HCEC 1CT (cell line): ENCODE results near the gene SLFN12.
A peak's percentile ranks its signal among the peaks of the same experiment; 100 is the strongest.
"Not testable (repeated sequence)": the region's sequence is repeated elsewhere in the genome, so short reads cannot be mapped to it uniquely, and the experiment has no call there.

Source experiments
- DNase-seq: peaks from one replicate; pipeline ENCODE4 v3.0.0-alpha.2; 2017

SLFN12 gene

DNA sequence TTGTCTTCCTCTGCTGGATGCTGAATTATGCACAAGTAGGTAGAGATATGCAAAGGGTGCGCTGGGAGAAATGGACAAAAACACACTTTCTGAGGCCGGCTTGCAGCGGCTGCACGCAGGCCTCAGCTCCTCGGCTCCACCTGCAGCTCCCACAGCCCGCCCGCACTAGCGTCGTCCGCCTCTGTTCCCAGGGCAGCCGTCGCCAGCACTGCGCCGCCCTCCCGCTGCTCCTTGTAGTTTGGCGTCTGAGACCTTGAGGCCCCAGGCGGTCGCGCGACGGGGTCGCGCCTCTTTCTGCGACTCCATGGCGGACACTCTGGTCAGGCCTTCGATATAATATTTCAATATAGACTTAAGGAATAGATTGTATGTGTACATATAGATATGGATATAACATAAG, 24.8 kb downstream of the SLFN12 start:
- DNase-seq: no peak

GRCh38 chr17:35406568-35406967, 25.7 kb downstream of the SLFN12 start:
- no peak for DNase-seq

GRCh38 chr17:35404360-35404759, 27.9 kb downstream of the SLFN12 start:
- no peak for DNase-seq

DNA sequence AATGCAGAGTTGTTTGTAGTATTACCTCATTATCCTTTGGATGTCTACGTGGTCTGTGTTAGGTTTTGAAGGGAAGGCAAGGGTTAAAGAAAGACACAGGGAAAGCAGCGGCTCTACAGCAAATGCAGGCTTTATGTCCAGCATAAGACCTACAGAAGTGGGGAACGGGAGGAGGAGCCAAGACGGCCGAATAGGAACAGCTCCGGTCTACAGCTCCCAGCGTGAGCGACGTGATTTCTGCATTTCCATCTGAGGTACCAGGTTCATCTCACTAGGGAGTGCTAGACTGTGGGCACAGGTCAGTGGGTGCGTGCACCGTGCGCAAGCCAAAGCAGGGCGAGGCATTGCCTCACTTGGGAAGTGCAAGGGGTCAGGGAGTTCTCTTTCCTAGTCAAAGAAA, 38.5 kb downstream of the SLFN12 start:
- DNase-seq: not testable (repeated sequence)

DNA sequence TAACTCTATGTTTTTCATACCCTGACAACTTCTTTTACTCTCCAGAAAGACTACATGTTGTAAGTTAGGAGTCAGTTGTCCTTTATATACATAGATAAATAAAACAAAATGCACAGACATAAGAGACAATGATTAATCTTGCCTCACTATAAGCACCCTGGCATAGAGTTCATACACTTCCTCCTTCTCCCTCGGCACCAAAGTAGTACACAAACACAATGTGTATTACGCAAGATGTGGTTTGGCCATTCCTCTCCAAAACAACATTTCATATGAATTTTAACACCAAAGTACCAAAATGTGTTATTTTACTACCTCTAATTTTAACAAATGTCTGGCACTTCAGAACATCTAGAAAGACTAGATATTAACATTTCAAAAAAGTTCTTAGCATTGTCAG, 41.6 kb downstream of the SLFN12 start:
- no peak for DNase-seq

DNA sequence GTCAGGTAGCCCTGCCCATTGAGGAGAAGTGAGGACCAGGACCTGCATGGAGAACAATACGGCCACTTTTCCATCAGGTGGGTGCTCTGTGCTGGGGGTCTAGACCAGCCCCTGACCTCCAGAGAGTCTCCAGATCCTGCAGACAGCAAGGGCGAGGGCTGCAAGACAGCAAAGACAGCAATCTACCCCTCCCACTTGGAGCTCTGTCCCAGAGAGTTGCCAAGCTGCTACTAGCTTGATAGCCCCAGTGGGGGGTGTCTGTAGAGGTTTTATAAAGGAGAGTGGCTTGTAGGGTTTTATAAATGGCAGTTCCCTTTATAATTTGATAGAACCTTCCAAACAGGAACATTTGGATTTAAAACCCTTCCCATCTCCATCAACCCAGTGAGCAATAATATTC, 42.1 kb downstream of the SLFN12 start:
- DNase-seq: no peak

DNA sequence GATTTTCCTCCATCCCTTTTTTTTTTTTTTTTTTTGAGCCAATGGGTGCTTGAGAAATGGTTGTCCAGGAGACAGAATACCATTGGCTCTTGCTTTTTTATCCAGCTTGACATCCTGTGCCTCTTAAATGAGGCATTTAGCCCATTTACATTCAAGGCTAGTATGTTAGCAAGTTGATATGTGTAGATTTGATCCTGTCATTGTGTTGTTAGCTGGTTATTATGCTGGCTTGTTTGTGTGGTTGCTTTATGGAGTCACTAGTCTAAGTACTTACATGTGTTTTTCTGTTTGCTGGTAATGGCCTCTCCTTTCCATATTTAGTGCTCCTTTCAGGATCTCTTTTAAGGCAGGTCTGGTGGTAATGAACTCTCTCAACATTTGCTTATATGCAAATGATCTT, 44.8 kb downstream of the SLFN12 start:
- DNase-seq: no peak

GRCh38 chr17:35377706-35378105, 54.6 kb downstream of the SLFN12 start:
- DNase-seq: no peak

DNA sequence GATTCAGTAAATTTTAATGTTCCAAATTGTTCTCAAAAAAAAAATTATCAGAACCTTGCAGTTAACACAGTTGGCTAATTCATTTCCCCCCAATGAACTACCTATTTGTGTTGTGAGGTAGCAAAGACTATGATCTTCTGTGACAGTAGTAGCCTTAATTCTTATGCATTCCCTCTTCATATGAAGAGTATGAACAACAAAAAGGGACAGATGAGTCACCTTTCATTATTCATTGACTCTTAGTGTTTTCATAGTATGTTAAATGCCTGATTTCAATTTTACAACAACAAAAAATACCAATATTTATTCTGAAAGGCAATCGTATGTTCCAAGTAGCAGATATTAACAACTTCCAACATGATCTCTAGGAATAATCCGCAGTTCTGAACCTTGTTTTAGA, 55.2 kb downstream of the SLFN12 start:
- DNase-seq: no peak

GRCh38 chr17:35376245-35376644, 56.1 kb downstream of the SLFN12 start:
- peak; percentile 47 for DNase-seq

GRCh38 chr17:35374766-35375344, 57.4 kb downstream of the SLFN12 start:
- no peak for DNase-seq

DNA sequence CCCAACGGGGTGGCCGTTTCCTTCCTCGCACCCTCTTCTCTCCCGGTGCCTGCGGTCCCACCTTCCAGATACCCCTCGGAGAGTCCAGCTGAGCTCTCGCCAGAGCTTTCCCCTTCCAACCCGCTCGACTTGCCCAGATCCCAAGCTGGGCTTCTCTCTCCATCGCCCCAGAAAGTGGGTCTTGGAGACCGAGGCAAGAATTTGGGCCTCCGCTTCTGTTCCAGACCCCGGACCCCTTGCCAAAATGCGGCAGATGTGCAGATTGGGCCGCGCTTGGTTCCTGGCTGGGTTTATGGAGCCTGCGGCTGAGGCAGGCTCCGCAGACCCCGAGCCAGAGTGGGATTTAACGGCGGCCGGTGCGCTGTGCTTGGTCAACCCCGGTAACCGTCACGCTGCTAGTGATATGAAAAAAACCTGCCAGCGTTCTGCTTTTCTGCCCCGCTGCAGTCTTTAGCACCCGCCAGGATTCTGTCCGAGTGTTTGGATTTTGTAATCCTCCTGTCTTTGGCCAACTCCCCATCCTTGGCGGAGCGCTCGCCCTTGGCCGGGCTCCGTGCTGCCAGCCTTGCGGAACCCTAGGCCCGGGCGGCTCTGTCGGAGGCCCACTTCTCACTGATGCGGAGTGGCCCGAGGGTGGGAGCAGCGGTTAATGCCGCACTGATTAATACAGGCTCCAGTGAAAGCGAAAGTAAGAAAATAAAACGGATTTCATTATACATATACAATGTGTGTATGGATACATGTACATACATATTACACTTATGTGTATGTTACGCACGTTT, 58.1 kb downstream of the SLFN12 start:
- peak; percentile 71 for DNase-seq

- peak; percentile 97 for DNase-seq
Observed at GRCh38 chr17:35373534-35373983, 58.7 kb downstream of the SLFN12 start, which contains the start of gene SLFN11. SLFN11 (minus strand) TSS chr17:35373621; CDS start chr17:35363807, 9,814 bp downstream.

DNA sequence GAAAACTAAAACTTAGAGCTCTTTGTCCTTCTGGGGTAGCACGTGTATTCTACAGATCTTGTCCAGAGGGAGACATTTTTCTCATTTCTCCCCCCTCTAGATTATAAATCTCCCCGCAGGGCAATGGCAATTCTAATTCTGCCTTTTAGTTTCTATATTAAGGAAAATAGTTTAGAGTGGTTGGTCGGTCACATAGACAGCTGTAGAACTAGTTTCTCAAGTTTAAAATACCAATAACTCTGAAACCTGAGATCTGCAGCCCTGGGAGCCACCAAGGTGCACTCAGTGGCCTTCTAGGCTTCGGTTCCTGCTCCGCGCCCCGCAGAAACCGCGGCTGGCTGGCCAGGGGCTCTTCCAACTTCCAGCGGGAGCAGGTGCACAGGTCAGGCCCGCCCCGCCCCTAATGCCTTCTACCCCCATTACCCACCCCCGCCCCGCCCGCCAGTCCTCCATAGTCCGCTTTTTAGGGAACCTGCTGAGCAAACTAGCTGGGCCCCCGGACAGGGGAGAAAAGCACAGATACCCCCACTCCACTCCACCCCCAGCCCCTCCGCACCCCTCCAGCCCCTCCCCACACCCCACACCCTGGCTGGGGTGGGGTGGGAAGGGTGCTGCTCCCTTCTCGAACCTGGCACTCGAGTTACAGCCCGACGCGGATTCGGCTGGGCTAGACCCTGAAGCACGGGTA, 59.3 kb downstream of the SLFN12 start:
- peak; percentile 9 for DNase-seq

GRCh38 chr17:35371934-35372333, 60.4 kb downstream of the SLFN12 start:
- DNase-seq: no peak

DNA sequence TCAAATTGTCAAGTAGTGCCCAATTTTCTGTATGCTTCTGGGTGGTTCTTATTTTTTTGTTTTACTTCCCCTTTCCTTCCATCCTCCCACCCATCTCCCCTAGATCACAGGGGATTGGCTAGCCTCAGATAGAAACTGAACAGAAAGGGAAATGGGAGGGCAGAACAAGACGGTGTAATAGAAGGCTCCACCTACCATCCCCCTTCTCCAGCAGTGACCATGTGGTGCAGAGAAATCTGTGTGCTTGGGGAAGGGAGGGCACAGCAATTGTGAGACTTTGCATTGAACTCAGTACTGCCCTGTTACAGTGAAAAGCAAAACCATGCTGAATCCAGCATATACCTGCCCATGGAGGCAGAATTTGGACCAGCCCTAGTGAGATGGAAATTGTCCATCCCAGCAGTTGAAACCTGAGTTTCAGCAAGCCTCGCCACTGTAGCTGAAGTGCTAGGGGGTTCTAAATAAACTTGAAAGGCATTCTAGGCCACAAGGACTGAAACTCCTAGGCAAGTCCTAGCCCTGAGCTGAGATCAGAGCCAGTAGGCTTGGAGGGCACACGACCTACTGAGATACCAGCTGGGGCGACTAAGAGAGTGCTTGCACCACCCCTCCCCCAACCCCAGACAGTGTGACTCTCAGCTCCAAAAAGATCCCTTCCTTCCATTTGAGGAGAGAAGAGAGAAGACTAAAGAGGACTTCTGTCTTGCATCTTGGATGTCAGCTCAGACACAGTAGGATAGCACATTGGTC, 64.0 kb downstream of the SLFN12 start:
- no peak for DNase-seq

DNA sequence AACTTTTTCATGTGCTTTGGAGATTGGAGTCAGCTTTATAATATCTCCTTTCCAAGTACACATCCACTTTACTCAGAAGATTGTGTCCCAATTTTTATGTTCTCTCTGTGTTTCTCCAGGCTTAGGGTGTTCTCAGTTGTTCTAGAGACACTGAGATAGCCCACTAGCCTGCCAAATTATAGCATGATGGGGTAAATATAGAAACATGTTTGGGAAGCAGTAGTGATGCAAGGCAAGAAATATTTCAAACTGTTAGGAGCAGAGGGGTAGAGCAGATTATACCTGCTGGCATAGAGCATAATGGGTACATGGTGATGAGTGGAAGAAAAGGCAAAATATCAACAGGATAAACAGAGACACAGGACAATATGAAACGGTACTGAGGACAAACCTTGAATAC, 71.3 kb downstream of the SLFN12 start:
- no peak for DNase-seq
